Sigmoid colon (tissue), 4 donors: ENCODE measurements around the gene NOS1AP.

ENCODE experiments used
- POLR2A ChIP-seq, 2 donors: fragments of 450-650 bp; IDR thresholded peaks; one replicate each; pipeline ENCODE4 v1.6.1; 2016; ENCODE audit warnings: antibody characterized with exemption in 2 of 2, mild to moderate bottlenecking in 2 of 2, moderate library complexity in 2 of 2
- POLR2AphosphoS5 ChIP-seq, 4 donors: sonication (generic); formaldehyde crosslinking; IDR thresholded peaks; one replicate each; pipeline ENCODE4 v1.6.1; 2017; ENCODE audit warnings: antibody characterized with exemption in 4 of 4
- TF ChIP-seq, protein P1 (sequence below), 4 experiments: fragments of 450-650 bp in 3 of 4; fragments of 200-600 bp in 1 of 4; IDR thresholded peaks; one replicate each; pipeline ENCODE4 v1.5.1; 2016 to 2019; ENCODE audit warnings: antibody characterized with exemption in 4 of 4, mild to moderate bottlenecking in 3 of 4, moderate library complexity in 2 of 4

DNA sequence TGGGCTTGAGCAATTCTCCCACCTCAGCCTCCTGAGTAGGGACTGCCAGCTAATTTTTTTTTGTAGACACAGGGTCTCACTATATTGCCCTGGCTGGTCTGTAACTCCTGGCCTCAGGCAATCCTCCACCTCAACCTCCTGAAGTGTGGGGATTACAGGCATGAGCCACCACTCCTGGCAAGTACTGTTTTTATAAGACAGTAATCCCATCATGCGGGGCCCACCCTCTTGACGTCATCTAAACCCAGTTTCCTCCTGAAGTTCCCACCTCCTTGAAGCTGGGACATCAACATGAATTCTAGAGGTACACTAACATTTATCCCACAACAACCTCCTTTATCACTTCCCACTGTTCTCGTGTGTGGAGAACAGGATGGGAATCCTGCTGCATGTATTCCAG, 202.5 kb downstream of the NOS1AP start:
- TF ChIP-seq, protein P1, sequence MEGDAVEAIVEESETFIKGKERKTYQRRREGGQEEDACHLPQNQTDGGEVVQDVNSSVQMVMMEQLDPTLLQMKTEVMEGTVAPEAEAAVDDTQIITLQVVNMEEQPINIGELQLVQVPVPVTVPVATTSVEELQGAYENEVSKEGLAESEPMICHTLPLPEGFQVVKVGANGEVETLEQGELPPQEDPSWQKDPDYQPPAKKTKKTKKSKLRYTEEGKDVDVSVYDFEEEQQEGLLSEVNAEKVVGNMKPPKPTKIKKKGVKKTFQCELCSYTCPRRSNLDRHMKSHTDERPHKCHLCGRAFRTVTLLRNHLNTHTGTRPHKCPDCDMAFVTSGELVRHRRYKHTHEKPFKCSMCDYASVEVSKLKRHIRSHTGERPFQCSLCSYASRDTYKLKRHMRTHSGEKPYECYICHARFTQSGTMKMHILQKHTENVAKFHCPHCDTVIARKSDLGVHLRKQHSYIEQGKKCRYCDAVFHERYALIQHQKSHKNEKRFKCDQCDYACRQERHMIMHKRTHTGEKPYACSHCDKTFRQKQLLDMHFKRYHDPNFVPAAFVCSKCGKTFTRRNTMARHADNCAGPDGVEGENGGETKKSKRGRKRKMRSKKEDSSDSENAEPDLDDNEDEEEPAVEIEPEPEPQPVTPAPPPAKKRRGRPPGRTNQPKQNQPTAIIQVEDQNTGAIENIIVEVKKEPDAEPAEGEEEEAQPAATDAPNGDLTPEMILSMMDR (IDR thresholded peaks at IDR 0.05) = no peak
- no peak for TF ChIP-seq POLR2A (IDR thresholded peaks at IDR 0.05)
- no peak for TF ChIP-seq POLR2AphosphoS5 (IDR thresholded peaks at IDR 0.05)
